Measurements from ENCODE around the gene CAMK2B.

- TF ChIP-seq EP300 (IDR thresholded peaks at IDR 0.05) (no peak), POLR2A (IDR thresholded peaks at IDR 0.05; ENCODE audit: low read depth) (no peak), POLR2AphosphoS5 (IDR thresholded peaks at IDR 0.05) (no peak)
- TF ChIP-seq, protein P1, sequence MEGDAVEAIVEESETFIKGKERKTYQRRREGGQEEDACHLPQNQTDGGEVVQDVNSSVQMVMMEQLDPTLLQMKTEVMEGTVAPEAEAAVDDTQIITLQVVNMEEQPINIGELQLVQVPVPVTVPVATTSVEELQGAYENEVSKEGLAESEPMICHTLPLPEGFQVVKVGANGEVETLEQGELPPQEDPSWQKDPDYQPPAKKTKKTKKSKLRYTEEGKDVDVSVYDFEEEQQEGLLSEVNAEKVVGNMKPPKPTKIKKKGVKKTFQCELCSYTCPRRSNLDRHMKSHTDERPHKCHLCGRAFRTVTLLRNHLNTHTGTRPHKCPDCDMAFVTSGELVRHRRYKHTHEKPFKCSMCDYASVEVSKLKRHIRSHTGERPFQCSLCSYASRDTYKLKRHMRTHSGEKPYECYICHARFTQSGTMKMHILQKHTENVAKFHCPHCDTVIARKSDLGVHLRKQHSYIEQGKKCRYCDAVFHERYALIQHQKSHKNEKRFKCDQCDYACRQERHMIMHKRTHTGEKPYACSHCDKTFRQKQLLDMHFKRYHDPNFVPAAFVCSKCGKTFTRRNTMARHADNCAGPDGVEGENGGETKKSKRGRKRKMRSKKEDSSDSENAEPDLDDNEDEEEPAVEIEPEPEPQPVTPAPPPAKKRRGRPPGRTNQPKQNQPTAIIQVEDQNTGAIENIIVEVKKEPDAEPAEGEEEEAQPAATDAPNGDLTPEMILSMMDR (IDR thresholded peaks at IDR 0.05) = no peak
Measured at GRCh38 chr7:44318332-44318731, 7.1 kb downstream of the CAMK2B start.
